Measurements from ENCODE around the gene RRP36.

DNA sequence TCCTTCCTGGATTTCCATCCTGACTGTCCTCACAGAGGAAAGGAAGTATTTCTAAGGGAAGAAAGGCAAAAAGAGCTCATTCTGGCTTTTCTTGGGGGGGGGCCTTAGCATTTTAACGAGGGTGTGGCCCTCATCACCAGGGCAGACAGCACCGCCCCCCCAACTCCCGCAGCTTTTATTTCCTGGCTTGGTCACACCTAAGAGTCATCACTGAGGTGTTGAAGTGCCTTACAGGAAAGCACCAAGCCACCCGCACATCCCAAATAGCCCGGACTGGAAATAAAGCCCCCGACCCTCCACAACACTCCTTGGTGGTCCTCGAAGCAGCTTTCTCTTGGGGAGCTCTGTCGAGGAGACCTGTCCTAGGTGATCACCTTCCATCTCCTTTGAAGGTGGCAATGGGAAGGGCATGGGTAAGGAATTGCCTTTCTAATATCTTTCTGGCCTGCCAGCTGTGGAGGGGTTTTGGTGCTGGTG lies 55.9 kb downstream of the RRP36 start:
- TF ChIP-seq, protein P1, sequence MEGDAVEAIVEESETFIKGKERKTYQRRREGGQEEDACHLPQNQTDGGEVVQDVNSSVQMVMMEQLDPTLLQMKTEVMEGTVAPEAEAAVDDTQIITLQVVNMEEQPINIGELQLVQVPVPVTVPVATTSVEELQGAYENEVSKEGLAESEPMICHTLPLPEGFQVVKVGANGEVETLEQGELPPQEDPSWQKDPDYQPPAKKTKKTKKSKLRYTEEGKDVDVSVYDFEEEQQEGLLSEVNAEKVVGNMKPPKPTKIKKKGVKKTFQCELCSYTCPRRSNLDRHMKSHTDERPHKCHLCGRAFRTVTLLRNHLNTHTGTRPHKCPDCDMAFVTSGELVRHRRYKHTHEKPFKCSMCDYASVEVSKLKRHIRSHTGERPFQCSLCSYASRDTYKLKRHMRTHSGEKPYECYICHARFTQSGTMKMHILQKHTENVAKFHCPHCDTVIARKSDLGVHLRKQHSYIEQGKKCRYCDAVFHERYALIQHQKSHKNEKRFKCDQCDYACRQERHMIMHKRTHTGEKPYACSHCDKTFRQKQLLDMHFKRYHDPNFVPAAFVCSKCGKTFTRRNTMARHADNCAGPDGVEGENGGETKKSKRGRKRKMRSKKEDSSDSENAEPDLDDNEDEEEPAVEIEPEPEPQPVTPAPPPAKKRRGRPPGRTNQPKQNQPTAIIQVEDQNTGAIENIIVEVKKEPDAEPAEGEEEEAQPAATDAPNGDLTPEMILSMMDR (IDR thresholded peaks at IDR 0.05), result no peak
- TF ChIP-seq POLR2A (IDR thresholded peaks at IDR 0.05), result no peak

Measured in body of pancreas (tissue), 4 donors.